Activated T-cell treated with anti-CD3 and anti-CD28 coated beads, Interleukin-2, amount 50 U/mL, for 1 hour (primary cell): ENCODE data around the gene GALNT2.

Source experiments
- DNase-seq: peaks from one replicate; pipeline ENCODE4 v3.0.0-alpha.2; 2020

Gene GALNT2

DNA sequence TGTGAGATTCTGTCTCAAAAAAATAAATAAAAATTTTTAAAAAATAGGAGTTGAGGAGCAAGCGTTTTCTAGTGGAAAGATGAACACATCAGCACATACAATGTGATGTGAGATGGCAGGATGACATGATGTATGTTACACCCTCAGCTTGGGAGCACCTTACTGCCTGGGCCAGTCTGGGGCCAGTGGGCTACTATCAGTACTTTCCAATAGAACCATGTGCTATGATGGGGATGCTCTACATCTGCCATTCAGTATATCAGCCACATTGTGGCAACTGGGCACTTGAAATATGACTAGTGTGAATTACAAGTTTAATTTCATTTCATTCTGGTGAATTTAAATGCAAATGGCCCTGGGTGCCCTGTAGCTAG lies 203.1 kb downstream of the GALNT2 start:
- no peak for DNase-seq

DNA sequence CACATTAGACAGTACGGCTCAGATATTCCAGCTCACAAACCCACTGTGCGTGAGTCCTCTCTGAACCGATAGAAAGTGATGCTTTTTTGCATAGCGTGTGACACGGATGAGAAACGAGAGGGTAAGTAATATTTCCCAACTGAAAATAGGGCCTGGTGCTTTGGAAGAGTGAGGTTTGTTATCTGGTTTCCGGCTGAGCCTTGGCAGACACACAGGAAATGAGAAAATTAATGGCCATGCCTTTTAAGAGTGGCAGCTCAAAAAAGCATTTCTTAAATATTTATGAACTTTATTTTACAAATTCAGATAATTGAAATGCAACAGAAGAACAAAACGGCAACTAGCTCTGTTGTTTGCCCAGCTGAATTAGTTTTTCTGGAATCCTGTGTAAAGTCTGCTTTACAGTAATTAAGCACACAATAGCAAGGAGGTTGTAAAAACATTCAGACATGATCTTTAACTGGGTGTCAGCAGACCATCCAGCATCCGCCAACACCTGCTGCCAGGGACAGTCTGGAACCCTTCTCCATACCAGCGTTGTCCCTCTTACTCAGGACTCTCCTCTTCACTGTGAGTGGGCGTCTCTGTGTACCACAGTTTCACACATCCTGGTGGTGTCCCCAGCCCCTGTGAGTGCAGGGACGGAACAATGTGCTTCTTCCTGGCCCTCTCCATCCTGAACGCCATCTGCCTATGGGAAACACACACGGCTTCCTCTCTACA lies 203.7 kb downstream of the GALNT2 start:
- DNase-seq = no peak

DNA sequence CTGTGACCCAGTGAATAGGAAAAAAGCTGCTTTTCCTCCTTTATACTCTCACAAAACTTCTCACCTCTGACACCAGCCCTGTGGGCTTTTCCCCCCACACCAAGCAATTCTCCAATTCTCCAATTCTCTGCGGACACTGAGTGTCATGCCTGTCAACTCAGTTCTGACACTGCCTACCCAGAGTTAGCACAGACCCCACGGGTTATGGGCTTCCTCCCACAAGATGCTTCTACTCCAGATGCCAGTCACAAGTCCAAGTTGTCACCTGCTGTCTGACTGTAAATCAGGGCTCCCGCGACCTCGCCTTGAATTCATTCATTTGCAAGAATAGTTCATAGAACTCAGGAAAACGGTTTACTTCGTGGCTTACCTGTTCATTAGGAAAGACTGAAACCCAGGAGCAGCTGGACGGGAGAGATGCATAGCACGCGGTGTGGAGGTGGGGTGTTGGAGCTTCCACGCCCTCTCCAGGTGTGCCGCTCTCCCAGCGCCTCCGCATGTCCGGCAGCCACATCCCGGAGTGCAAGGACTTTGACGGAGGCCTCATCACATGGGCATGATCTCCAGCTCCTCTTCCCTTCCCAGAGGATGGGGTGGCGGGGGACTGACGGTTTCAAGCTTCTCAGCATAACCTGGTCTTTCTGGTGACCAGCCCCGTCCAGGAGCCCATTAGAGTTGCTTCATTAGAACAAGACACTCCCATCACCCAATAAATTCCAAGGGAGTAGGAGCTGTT lies 204.4 kb downstream of the GALNT2 start:
- DNase-seq = no peak

DNA sequence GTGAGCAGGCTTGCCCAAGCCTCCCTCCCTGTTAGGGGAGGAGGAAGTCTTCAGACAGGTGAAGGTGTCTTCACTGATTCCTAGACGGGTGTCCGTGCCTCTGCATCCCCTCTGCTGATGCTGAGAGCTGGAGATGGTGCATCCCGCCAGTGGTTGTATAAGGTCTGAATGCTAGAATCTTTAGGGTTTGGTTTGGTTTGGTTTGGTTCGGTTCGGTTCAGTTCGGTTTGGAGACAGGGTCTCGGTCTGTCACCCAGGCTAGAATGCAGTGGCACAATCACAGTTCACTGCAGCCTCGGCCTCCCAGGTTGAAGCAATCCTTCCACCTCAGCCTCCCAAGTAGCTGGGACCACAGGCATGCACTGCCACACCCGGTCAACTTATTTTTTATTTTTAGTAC lies 205.5 kb downstream of the GALNT2 start:
- DNase-seq = no peak

DNA sequence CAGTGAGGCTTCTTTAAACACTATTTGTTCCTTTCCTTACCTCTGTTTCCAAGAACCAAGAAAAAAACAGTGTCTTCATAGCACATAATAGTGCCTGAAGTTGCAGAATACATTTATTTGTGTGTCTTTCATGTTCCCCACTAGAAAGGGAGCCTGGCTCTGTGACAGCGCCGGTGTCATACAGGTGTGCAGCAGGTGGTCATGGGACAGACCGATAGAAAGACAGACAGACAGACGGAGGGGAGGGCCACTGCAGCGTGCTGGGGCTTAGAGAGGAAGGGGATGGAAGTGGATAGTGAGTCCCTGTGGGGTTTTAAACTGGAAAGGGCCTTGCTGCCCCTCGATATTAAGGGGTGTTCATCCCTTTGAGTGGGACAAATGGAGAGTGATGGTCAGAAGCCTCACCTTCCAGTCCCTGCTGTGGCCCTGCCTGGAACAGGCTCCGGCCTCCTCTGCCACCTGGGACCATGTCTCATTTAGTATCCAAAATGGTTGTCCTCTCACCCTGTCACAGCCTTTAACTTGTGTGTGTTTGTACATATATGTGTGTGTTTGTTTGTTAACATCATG lies 206.2 kb downstream of the GALNT2 start:
- no peak for DNase-seq

DNA sequence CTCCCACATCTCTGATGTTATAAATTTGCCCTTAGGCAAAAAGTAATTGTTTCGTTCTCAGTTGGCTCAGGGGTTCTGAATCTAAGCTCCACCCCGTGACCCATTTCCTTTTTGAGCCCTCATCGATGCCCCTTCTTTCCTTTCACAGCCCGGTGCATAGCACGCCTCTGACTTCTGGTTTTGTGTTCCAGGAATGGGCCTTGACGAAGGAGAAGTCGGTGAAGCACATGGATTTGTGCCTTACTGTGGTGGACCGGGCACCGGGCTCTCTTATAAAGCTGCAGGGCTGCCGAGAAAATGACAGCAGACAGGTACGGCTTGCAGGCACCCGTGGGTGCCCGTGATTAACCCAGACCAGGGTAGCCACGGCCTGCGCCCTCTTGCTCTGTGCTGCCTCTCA lies 207.2 kb downstream of the GALNT2 start:
- no peak for DNase-seq

DNA sequence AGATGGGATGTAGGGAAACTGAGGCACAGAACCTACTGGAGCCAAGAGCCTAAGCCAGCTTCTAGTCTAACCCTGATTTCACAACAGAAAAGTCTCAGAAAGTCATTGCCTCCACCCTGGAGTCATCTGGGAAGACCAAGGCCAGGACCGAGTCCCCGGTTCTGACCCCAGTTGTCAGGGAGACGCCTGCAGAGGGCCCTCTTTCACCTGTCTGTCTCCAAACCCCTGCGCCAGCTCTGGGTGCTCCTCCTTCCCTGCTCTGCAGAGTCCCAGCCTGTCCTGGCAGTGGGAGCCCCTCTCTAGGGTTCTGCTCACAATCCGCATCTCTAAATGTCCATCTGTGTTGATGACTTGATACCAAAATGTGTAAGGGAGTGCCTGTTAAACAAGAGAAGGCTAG lies 209.4 kb downstream of the GALNT2 start:
- no peak for DNase-seq

DNA sequence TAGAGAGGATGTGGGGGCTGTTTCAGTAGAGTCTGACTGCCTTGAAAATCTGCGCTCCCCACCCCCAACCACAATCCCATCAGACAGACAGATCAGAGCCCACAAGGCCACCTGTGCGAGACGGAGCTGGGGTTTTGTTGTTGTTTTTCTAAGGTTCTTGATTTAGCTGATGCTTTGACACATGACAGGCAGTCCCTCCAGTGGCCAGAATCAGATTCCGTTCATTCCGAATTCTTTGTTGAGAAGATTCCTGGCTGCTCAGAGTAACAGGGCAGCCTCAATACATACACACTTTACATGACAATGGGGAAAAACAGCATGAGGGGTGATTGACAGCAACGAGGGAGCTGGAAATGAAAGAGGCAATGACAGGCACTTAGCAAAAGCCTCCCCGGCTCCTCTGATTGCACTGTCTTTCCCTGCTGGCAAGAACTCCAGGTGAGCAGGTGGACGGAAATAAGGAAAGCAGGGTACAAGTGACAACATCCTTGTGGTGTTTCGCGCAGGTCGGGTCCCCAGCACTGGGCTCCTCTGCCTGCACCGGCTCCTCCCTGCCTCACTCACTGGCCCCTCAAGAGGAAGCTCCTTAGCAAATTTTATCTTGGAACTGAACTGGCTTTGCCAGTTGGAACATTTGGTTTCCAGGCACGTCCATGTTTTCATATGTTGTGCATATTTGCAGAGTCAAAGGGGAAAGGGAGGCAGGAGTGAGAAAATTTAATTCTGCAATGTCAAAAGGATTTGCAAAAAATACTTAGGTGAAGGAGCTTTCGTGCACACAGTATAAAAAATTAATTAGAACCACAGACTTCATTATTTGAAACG lies 210.4 kb downstream of the GALNT2 start:
- DNase-seq = no peak

DNA sequence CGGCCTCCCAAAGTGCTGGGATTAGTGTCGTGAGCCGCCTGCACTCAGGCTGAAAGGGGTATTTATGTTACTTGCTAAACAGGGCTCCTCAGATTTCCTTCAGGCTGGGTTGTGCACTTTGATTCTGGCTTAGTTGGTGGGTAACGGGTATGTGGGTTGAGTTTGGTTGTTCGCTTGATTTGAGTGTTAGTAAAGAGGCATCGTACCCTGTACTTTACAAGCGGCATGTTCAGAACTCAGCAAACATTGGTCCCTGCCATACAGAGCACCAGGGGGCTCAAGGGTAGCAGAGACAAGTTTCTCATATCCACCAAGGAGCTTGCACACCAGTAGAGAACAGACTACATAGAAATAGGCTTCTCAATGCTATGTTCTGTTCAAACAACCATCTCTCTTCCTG lies 211.3 kb downstream of the GALNT2 start:
- no peak for DNase-seq

DNA sequence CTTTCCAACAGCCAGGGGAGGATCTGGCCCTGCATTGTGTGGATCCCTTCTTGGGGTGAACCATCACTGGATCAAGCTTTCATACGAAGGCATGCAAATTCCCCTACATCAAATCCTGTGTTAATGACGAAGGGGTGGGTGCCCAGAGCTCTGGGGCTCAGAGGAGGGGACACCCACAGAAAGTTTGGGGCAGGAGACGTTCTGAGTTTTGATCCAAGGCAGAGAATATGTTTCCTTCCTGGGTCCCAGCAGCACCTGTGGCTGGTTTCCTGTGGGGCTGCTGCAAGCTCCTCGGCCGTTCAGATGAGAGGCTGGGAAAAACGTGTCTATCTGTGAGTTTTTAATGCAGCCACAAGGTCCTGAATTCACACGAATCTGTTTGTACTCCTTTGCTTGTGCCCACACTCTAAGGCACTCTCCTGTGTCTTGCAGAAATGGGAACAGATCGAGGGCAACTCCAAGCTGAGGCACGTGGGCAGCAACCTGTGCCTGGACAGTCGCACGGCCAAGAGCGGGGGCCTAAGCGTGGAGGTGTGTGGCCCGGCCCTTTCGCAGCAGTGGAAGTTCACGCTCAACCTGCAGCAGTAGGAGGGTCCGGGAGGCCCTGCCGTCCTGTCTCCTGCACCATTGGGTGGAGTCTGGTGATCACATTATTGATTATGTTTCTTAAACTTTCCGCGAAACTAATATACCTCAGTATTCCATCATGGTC lies 212.0 kb downstream of the GALNT2 start:
- DNase-seq = no peak

DNA sequence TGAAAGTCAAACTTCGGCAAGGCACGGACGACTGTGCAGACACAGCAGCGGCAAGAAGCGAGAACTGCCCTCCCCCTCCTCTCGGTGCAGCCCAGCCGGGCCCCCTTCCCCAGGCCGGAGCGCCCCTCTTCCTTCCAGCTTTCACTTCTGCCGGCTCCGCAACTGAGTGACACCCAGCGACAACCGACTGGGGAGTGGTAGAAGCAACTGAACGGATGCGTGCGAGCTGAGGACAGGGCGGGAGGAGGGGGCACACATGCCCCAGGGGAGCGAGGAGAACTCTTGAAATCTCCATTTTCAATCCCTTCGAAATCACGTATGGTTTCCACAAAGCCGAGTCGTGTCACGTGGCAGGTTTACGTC lies 212.5 kb downstream of the GALNT2 start:
- no peak for DNase-seq

DNA sequence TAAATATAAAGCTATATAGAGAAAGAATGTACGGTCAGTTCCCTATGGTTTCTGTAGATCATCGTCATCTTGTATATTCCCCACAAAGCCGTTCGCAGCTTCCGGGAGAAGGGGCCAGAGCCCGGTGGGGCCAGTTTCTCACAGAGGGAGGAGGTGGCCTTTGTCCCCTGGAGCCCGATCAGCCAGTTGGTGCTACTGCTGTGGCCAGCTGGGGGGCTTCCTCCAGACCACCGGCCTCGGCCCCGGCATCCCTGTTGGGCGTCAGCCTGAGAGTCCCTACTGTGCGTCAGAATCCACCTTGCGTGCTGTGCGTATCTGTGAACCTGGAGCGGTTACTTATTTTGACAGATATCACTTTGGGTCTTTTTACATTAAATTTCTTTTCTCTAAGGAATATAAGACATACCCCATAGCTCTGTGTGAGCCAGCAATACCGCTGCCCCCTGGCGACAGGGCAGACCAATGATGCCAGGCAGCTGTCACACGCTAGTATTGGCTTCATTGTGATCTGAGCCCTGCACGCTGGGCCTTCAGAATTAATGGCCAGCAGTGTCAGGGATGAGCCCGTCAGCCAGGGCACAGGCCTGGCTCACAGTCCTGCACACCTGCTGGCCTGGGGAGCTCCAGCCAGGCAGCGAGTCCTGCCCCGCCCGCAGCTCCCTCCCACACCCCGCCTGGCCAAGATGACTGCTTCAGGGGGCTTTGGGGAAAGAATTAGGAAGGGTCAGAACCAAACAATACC lies 213.2 kb downstream of the GALNT2 start:
- DNase-seq = no peak

DNA sequence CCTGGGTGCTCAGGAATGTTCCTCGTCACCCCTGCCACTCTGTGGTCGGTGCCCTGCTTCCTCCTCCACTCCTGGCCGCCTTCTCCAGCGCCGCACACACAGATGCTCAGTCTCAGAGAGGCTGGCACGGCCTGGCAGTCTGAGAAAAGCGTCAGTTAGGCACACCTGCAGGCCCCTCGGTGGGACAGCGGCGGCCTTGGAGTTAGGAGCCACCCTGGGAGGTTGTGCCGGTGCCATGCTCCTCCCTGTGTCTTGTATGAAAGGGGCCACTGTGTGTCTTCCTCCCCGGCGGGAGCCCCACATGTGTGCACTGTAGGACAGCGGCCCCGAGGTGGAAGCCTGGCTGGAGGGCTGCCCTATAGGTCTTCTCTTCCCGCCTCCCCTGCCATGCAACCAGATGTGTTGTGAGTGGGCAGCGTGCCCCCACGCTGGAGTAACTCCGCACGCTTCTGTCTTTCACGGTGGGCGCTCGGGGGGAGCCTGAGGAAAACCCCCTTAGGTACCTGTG lies 213.9 kb downstream of the GALNT2 start:
- DNase-seq = no peak

DNA sequence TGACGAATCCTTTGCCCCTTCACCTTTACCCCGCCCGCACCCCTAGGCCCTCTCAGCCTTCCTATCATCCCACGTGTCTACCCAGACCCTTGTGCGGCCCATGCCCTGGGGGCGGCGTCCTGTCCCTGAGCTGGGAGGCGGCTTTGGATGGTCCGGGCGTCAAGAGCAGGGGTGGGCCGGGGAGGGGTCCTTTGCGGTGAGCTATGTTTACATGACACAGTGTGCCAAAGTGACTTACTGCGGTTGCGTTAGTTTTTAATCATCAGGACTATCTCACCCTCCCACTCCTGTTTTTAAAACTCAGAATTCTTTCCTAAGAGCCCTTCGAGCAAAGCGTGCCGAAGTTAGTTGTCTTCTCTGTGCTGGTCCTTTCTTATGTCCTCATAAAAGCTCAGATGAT lies 214.5 kb downstream of the GALNT2 start:
- DNase-seq = no peak

DNA sequence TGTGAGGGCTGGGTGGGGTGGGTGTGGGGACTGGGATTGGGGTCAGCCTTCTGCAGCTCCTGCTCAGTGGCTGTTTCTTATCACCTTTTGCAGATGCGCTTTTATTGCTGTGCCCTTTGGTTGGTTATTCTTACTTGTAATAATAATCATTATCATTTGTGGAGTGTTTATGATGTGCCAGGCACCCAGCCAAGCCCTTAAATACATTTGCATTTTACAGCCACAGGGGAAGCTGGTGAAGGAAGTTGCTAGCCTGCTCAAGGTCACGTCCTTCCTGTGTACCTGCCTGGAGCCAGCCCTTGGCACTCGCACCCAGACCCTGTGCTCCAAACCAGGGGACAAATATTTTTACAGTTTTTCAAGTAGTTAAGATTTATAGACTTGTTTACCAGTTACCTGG lies 215.1 kb downstream of the GALNT2 start:
- DNase-seq = no peak

DNA sequence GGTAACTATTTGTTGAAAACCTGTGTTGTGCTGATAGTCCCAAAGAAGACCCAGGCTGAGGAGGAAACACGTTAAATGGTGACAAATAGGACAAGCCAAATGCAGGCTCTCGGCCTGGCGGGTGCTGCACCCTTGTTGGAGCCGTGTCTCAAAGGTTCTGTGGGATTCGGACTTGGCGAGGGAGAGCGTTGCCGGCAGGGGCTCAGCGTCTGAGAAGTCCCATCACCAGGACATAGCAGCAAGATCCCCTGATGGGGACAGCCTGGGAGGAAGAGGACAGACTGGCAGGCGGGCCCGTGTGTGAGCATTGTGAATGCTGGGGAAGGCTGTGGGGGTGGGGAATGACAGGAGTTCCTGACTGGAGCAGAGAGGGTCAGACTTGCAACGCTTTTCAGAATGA lies 216.6 kb downstream of the GALNT2 start:
- no peak for DNase-seq

DNA sequence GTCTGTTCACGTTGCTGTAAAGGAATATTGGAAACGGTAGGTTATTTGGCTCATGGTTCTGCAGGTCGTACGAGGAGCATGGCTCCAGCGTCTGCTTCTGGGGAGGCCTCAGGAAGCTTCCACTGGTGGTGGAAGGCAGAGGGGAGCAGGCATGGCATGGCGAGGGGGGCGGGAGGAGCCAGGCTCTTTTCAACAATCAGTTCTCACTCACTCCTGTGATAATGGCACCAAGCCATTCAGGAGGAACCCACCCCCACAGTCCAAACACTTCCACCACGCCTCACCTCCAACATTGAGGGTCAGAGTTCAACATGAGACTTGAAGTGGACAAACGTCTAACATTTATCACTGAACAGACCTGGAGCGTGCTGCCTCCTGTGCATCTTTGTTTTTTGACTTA lies 217.9 kb downstream of the GALNT2 start:
- DNase-seq = no peak

DNA sequence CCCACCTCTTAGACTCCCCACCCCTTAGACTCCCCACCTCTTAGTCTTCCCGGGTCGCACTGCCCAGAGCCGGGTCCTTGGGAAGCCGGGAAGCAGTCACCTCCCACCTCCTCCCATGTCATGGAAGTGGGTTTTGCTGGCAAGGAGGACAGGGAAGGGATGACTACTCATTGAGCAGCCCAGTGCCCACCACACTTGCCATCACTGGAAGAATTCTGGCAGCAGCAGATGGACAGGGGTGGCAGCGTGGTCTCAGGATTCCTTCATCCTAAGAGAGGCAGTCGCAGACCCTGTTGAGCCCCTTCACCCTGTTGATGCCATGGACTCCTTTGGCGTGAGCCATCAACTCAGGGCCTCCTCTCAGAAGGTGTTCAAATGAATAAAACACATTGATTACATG lies 218.3 kb downstream of the GALNT2 start:
- DNase-seq = no peak

DNA sequence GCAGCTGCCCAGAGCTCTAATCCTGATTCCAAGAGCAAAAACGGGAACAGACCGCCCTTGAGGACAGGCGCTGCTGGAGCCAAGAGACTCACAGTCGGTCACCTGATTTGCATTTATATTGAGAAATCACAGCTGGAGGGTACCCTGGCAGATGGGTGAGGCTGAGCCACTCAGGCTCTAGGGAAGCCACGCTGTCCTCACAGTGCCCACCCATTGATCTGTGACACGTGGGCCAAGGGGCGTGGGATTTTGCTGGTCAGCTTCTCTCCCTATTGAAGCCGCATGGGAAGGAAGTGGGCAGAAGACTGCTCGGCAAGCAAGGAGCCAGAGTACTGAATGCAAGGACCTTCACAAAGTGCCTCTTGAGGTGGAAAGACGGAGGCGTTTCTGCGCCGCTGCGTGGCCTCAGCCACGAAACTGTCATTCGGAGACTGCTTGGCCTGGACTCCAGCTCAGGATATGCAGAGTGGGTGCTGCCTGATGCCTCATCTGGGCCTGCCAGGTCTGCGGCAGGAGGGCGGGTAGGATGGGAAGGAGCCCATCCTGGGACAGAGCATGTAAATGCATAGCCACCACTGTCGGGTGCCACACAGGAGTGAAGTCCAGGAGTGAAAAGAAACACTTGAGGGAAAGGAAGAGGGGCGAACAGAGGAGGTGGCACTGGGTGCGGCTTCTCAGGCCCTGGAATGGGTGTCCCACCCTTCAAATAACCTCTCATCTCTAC lies 219.3 kb downstream of the GALNT2 start:
- no peak for DNase-seq

DNA sequence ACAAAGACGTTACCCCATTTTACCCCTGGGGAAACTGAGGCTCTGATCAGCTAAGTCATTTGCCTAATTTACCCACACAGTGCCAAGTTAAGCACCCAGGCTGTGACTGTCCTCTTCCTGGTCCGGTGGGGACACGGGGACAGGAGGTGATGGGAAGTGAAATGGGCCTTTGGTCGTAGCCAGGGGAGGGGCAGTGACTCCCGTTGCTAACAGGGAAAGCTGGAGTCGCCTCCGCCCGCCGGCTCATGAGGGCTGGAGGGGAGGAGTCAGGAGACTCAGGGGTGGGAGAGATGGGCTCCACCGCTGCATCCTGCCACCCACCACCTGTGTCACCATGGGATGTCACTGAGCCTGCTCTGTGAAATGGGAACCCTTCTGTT lies 219.8 kb downstream of the GALNT2 start:
- no peak for DNase-seq

DNA sequence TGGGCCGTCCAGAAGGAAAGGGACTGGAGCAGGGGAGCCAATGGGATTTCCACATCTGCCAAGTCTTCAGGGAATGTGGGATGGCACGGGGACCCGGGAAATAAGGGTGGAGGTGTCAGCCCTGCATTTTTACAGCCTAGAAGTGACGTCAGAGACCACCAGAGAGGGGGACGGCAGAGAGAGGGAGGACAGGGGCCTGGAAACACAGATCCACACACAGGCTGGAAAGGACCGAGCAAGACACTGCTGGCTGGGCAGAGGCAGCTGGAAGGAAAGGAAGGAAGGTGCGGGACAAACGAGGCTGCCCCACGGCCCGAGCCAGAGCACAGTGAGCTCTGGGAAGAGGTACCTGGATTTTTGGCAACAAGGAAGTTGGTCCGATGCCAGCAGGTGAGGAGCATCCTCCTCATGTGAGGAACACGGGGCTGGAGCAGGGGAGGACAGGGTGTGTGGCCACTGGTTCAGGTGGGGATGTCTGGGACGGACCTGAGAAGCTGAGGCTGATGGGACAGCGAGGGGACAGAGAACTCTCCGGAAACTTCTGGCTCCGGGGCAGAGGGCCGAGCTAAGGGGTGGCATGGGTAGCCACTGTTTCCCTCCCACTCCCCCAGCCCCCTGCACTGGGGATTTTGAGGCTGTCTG lies 220.8 kb downstream of the GALNT2 start:
- no peak for DNase-seq
